OCI-LY1 (cell line): ENCODE data around the gene PRRT1.
"Not testable (repeated sequence)": the region's sequence is repeated elsewhere in the genome, so short reads cannot be mapped to it uniquely, and the experiment has no call there.

Source experiments
- H2AFZ ChIP-seq: fragments of 200-600 bp; sonication (generic), shearing (Covaris generic); 2 replicates; pipeline ENCODE4 v1.6.0; 2014; ENCODE audit warnings: antibody characterized with exemption, mild to moderate bottlenecking, low read length
- H3F3A ChIP-seq: fragments of 200-600 bp; sonication (generic), shearing (Covaris generic); 2 replicates; pipeline ENCODE4 v1.6.0; 2014; ENCODE audit warnings: mild to moderate bottlenecking, antibody characterized with exemption, low read length, moderate library complexity; ENCODE audit not compliant: insufficient read depth
- H3K27ac ChIP-seq: fragments of 200-600 bp; sonication (generic); 2 replicates; pipeline ENCODE4 v1.5.1; 2014; ENCODE audit warnings: low read length, mixed run types, mild to moderate bottlenecking, low read depth; ENCODE audit not compliant: poor library complexity, severe bottlenecking
- H3K27me3 ChIP-seq: fragments of 200-600 bp; sonication (generic); 2 replicates; pipeline ENCODE4 v1.6.0; 2014; ENCODE audit warnings: antibody characterized with exemption, mild to moderate bottlenecking, low read length, moderate library complexity; ENCODE audit not compliant: insufficient read depth
- H3K36me3 ChIP-seq: fragments of 200-600 bp; sonication (generic); 2 replicates; pipeline ENCODE4 v1.6.1; 2014; ENCODE audit warnings: mild to moderate bottlenecking, antibody characterized with exemption, low read length, moderate library complexity, mixed read lengths; ENCODE audit not compliant: insufficient read depth
- H3K4me1 ChIP-seq: fragments of 200-600 bp; sonication (generic); 2 replicates; pipeline ENCODE4 v1.5.1; 2014; ENCODE audit warnings: mild to moderate bottlenecking, low read length, moderate library complexity; ENCODE audit not compliant: insufficient read depth, severe bottlenecking
- H3K4me2 ChIP-seq: fragments of 200-600 bp; sonication (generic), shearing (Covaris generic); 2 replicates; pipeline ENCODE4 v1.6.1; 2014; ENCODE audit warnings: low read length
- H3K4me3 ChIP-seq: fragments of 200-600 bp; sonication (generic); 2 replicates; pipeline ENCODE4 v1.5.1; 2014; ENCODE audit warnings: low read length, low read depth, mild to moderate bottlenecking, mixed read lengths; ENCODE audit not compliant: poor library complexity, severe bottlenecking
- H3K79me2 ChIP-seq: fragments of 200-600 bp; shearing (Covaris generic); 2 replicates; pipeline ENCODE4 v1.6.1; 2016; ENCODE audit warnings: mixed run types, low read length, mixed read lengths; ENCODE audit not compliant: insufficient read depth
- H3K9ac ChIP-seq: fragments of 200-600 bp; sonication (generic), shearing (Covaris generic); 2 replicates; pipeline ENCODE4 v1.6.1; 2014; ENCODE audit warnings: mild to moderate bottlenecking, low read length, mixed read lengths
- H3K9me2 ChIP-seq: fragments of 200-600 bp; sonication (generic), shearing (Covaris generic); 2 replicates; pipeline ENCODE4 v1.6.1; 2014; ENCODE audit warnings: low read depth, mild to moderate bottlenecking, low read length, mixed read lengths
- H3K9me3 ChIP-seq: fragments of 200-600 bp; shearing (Covaris generic); 2 replicates; pipeline ENCODE4 v1.6.1; 2014; ENCODE audit warnings: low read length, mixed read lengths
- H4K20me1 ChIP-seq: fragments of 200-600 bp; sonication (generic), shearing (Covaris generic); 2 replicates; pipeline ENCODE4 v1.6.0; 2016; ENCODE audit warnings: mild to moderate bottlenecking, low read length; ENCODE audit not compliant: insufficient read depth
- EZH2 ChIP-seq: fragments of 200-600 bp; sonication (generic), shearing (Covaris generic); IDR thresholded peaks from 2 replicates; pipeline ENCODE4 v1.8.0; 2017; ENCODE audit warnings: borderline replicate concordance, mixed run types, mild to moderate bottlenecking, antibody characterized with exemption, low read length, moderate library complexity, mixed read lengths
- TF ChIP-seq, protein P1 (sequence below): fragments of 200-600 bp; sonication (generic), shearing (Covaris generic); IDR thresholded peaks from 2 replicates; pipeline ENCODE4 v1.5.1; 2017; ENCODE audit warnings: mild to moderate bottlenecking, antibody characterized with exemption, low read length, moderate library complexity, mixed read lengths

The PRRT1 gene

DNA sequence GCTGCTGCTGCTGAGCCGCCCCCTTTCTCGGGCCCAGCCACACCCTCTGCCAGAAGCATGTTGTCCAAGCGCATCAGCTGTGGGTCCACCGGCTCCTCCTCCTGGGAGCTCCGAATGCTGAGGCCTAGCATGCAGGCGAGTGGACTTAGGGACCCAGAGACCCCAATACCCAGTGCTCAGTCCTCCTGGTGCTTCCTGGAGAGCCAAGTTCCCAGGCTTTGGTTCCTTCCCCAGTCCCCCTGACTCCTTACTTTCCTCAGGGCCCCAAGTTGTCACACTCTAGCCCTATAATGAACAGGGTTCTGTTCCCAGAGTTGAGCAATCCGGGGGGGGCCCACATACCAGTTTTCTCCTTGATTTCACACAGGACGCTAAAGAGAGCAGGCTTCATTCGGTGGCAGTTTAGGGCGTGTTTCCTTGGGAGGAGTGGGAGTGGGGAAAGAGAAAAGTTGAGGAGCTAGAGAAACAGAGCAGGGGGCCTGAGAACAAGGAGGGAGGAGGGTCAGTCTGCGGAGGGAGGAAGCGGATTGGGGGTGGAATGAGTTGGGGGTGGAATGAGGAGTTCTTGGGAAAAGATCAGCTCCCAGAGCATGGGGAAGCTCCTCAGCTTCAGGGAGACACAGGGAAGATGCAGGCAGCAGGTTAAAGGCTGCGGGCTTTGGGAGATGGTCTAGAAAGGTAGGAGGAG, 36.8 kb upstream of the PRRT1 start:
- H3K4me3 ChIP-seq: peak overlapping the region; percentile 73
- no peaks in the 10 kb centered on the region for H4K20me1 ChIP-seq
- H3F3A ChIP-seq: 0 out of 2 replicates have a peak, but pooled peaks cover 3% of the 10 kb centered on the region
- H3K4me2 ChIP-seq: peak overlapping the region; percentile 86
- no peaks in the 10 kb centered on the region for H3K9me3 ChIP-seq
- no peaks in the 10 kb centered on the region for H3K9me2 ChIP-seq
- no peaks in the 10 kb centered on the region for H3K79me2 ChIP-seq
- H3K27me3 ChIP-seq: no peaks in the 10 kb centered on the region
- H3K27ac ChIP-seq: peak overlapping the region; percentile 88
- no peak overlapping the region for H2AFZ ChIP-seq
- H3K9ac ChIP-seq: peak overlapping the region; percentile 86
- TF ChIP-seq, protein P1, sequence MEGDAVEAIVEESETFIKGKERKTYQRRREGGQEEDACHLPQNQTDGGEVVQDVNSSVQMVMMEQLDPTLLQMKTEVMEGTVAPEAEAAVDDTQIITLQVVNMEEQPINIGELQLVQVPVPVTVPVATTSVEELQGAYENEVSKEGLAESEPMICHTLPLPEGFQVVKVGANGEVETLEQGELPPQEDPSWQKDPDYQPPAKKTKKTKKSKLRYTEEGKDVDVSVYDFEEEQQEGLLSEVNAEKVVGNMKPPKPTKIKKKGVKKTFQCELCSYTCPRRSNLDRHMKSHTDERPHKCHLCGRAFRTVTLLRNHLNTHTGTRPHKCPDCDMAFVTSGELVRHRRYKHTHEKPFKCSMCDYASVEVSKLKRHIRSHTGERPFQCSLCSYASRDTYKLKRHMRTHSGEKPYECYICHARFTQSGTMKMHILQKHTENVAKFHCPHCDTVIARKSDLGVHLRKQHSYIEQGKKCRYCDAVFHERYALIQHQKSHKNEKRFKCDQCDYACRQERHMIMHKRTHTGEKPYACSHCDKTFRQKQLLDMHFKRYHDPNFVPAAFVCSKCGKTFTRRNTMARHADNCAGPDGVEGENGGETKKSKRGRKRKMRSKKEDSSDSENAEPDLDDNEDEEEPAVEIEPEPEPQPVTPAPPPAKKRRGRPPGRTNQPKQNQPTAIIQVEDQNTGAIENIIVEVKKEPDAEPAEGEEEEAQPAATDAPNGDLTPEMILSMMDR: no peak
- no peak for TF ChIP-seq EZH2
- H3K4me1 ChIP-seq: peaks cover 41% of the 10 kb centered on the region
- peaks cover 28% of the 10 kb centered on the region; the same call in 1 of the 2 replicates for H3K36me3 ChIP-seq

DNA sequence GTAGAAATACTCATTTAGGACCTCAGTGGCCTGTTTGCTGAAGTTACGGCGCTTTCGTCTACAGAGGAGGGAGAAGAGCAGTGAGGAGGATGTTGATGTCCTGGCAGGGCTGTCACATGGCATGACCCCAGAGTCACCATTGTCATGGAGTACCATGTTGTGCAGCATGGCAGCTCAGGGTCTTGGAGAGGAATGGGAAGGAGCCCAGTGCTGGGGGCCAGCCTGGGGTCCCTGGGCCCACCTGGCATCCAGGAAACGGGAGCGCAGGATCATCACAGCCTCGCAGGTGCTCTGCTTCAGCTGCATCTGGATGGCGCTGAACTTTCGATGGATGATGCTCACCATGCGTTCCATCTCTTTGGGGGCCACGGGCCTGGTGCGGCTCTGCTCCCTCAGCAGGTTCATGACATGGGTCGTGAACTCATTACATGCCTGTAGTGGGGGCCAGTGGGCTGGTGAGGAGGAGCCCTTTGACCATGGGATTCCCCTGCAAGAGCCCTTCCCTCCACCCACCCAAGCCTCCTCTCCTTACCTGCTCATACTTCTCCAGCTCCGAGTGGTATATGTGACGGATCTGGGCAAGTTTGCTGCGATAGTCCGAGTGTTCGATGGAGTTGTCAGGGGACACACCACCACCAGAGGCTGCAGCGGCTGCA, 36.1 kb upstream of the PRRT1 start:
- not testable (repeated sequence) for H3K27ac ChIP-seq, H3K4me2 ChIP-seq
- peaks cover 33% of the 10 kb centered on the region; the same call in 1 of the 2 replicates for H3K36me3 ChIP-seq

DNA sequence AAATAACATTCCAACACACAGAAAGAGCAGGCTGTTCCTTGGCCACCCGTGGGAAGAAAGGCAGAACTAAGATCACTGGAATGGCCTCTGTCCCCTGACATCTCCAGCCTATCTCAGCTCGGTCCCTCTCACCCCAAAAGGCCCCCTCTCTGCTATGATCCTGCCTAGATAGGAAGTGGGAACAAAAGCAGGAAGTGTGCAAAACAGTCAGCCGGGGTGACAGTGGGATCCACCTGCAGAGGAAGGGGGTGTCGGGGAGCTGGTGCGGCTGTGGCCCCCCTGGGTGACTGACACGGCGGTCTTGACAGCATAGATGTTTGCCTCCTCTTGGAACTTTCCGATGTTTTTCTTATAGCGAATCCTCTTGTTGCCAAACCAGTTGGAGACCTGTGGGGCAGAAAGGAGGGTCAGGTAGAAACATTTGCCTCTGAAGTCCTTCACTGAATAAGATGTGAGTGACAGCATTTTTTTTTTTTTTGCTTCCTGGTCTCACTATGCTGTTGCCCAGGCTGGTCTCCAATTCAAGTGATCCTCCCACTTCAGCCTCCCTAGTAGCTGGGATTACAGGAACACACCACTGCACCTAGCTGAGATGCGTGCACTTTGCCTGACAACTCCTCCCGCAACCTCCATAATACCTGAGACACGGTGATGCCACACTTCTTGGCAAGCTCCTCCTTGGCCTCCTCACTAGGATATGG, 35.4 kb upstream of the PRRT1 start:
- Histone ChIP-seq H3K79me2 (no peaks in the 10 kb centered on the region), H2AFZ (no peak overlapping the region), H3K9me2 (no peaks in the 10 kb centered on the region), H3K27me3 (no peaks in the 10 kb centered on the region), H3K27ac (peak overlapping the region; percentile 15), H3K9ac (no peak overlapping the region), H4K20me1 (no peaks in the 10 kb centered on the region), H3K4me1 (peaks cover 31% of the 10 kb centered on the region), H3K4me2 (no peak overlapping the region), H3K9me3 (no peaks in the 10 kb centered on the region), H3F3A (no peaks in the 10 kb centered on the region), H3K36me3 (peaks cover 40% of the 10 kb centered on the region; the same call in 1 of the 2 replicates), H3K4me3 (no peak overlapping the region)
- TF ChIP-seq EZH2: no peak
- TF ChIP-seq, protein P1: no peak

More for the DNA sequence above, 36.1 kb upstream of the PRRT1 start:
- not testable (repeated sequence) for H2AFZ ChIP-seq, H3K9me3 ChIP-seq, H3F3A ChIP-seq, H3K4me3 ChIP-seq, H3K27me3 ChIP-seq, H3K79me2 ChIP-seq, H4K20me1 ChIP-seq, H3K9me2 ChIP-seq, H3K9ac ChIP-seq
- peaks cover 38% of the 10 kb centered on the region for H3K4me1 ChIP-seq

DNA sequence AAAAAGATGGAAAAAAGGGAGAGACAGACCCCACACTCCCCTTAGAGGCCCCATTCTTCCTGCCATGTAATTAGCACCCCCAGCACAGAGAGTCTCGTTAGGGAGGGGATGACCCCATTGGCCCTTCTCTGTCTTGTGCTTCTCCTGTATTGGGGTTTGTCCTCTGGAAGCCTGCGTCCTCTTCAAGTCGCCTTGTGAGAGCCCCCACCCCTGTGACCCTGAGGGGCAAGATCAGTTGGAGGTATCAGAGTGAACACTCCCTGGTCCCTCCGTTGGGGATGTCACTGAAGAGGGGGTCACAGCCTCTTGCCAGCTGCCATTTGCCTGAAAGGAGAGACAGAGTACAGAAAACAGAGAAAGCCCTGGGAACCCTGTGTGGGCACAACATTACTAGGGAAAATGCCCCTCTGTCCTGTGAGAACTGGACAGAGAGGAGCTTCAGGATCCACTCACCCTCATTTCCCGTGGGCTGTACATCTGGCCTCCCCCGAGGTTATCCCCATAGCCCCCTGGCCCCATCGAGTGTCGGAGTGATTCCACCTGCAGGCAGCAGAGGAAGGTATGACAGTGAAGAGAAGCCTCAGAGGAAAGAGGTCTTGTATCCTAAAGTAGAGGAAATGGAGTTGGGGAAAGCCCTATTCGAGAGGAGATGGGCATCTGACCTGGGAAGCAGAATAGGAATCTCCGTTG, 34.6 kb upstream of the PRRT1 start:
- H3K9me2 ChIP-seq, H3F3A ChIP-seq, H3K4me2 ChIP-seq, H3K9me3 ChIP-seq, H3K79me2 ChIP-seq, H2AFZ ChIP-seq, H3K9ac ChIP-seq, H3K4me3 ChIP-seq, H3K27me3 ChIP-seq, H4K20me1 ChIP-seq: not testable (repeated sequence)
- Histone ChIP-seq H3K36me3 (peaks cover 44% of the 10 kb centered on the region; the same call in 1 of the 2 replicates), H3K27ac (peak overlapping the region; percentile 15), H3K4me1 (peaks cover 22% of the 10 kb centered on the region)

DNA sequence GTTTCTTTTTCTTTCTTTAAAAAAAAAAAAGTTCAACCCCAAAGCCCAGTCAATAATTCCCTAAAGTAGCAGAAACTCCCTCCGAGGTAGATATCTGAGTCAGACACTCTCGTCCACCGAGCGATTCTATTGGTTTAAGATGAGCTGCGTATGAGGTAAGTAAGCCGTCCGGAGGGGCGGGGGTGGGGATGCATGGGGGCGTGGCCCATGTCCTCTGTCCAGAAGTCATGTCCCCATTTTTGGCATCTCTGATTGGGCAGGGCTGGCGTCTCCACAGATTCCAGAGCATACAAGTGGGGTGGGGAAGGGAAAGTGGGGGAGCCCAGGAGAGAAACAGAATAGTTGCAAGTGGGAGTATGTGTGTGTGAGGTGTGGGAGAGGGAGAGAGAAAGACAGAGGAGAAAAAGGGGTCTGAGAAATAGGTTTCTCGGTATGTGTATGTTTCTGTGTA, 34.0 kb upstream of the PRRT1 start:
- H3K79me2 ChIP-seq, H3K27me3 ChIP-seq, H4K20me1 ChIP-seq, H3K27ac ChIP-seq, H3K4me2 ChIP-seq, H3K4me3 ChIP-seq, H2AFZ ChIP-seq, H3K9me2 ChIP-seq, H3K9me3 ChIP-seq, H3F3A ChIP-seq, H3K9ac ChIP-seq: not testable (repeated sequence)
- peaks cover 16% of the 10 kb centered on the region for H3K4me1 ChIP-seq
- H3K36me3 ChIP-seq: peaks cover 49% of the 10 kb centered on the region; the same call in 1 of the 2 replicates
